Gastroesophageal sphincter (tissue), 4 donors: ENCODE results near the gene ACAA1. TPM values are rescaled to one million over a fixed set of nuclear protein-coding genes. Genes with fewer than 3 reads are reported as not detected.
A peak's percentile ranks its signal among the peaks of the same experiment; 100 is the strongest.

Source experiments
- ATAC-seq: fragments of 150-250 bp; one replicate; pipeline ENCODE4 v1.9.1; 2016; ENCODE audit warnings: mild to moderate bottlenecking, moderate library complexity
- H3K27ac ChIP-seq, 4 donors: fragments of 200-600 bp; sonication (generic) in 3 of 4; 1 replicate in 3 of 4; 2 replicates in 1 of 4; pipeline ENCODE4 v1.5.1; 2016 to 2019
- H3K27me3 ChIP-seq: fragments of 200-600 bp; sonication (generic); one replicate; pipeline ENCODE4 v1.5.1; 2019
- H3K36me3 ChIP-seq, 2 donors: fragments of 200-600 bp; sonication (generic); one replicate each; pipeline ENCODE4 v1.5.1; 2019; ENCODE audit warnings: control low read depth in 1 of 2
- H3K4me1 ChIP-seq, 3 donors: fragments of 200-600 bp; sonication (generic); 1 replicate in 2 of 3; 2 replicates in 1 of 3; pipeline ENCODE4 v1.5.1; 2016 to 2019; ENCODE audit warnings: control low read depth in 2 of 3
- H3K4me3 ChIP-seq, 2 donors: fragments of 200-600 bp; sonication (generic); one replicate each; pipeline ENCODE4 v1.5.1; 2019; ENCODE audit warnings: mild to moderate bottlenecking in 1 of 2, moderate library complexity in 1 of 2
- H3K9me3 ChIP-seq, 3 donors: fragments of 200-600 bp; sonication (generic); one replicate each; pipeline ENCODE4 v1.5.1; 2017 to 2019; ENCODE audit warnings: control low read depth in 2 of 3
- CTCF ChIP-seq, 4 experiments: fragments of 200-600 bp in 2 of 4; fragments of 450-650 bp in 2 of 4; sonication (generic) in 1 of 4; IDR thresholded peaks; one replicate each; pipeline ENCODE4 v1.5.1; 2017 to 2019; ENCODE audit warnings: antibody characterized with exemption in 4 of 4, mild to moderate bottlenecking in 2 of 4, moderate library complexity in 2 of 4
- EP300 ChIP-seq: sonication (generic); formaldehyde crosslinking; IDR thresholded peaks from one replicate; pipeline ENCODE4 v1.6.1; 2017; ENCODE audit warnings: antibody characterized with exemption, mild to moderate bottlenecking
- POLR2A ChIP-seq, 2 donors: fragments of 450-650 bp; IDR thresholded peaks; one replicate each; pipeline ENCODE4 v1.6.1; 2017; ENCODE audit warnings: antibody characterized with exemption in 2 of 2, mild to moderate bottlenecking in 2 of 2, moderate library complexity in 1 of 2
- POLR2AphosphoS5 ChIP-seq: sonication (generic); formaldehyde crosslinking; IDR thresholded peaks from one replicate; pipeline ENCODE4 v1.6.1; 2017; ENCODE audit warnings: antibody characterized with exemption
- WGBS, 2 donors: methylation state at CpG; one replicate each; pipeline ENCODE4 v1.1.5; 2018; ENCODE audit warnings: low coverage in 1 of 2; 5-methylcytosine and 5-hydroxymethylcytosine counted together
- total RNA-seq, 4 donors: library from RNA; depleted of rRNA; stranded (reverse); fragments of >200 nt; gene quantifications; one replicate each; pipeline ENCODE4 v1.1.0, GENCODE V29; 2016

Gene ACAA1
- total RNA-seq, 4 donors from 2014 or later, result 28.3 to 46.6 (median 41.2) TPM

DNA sequence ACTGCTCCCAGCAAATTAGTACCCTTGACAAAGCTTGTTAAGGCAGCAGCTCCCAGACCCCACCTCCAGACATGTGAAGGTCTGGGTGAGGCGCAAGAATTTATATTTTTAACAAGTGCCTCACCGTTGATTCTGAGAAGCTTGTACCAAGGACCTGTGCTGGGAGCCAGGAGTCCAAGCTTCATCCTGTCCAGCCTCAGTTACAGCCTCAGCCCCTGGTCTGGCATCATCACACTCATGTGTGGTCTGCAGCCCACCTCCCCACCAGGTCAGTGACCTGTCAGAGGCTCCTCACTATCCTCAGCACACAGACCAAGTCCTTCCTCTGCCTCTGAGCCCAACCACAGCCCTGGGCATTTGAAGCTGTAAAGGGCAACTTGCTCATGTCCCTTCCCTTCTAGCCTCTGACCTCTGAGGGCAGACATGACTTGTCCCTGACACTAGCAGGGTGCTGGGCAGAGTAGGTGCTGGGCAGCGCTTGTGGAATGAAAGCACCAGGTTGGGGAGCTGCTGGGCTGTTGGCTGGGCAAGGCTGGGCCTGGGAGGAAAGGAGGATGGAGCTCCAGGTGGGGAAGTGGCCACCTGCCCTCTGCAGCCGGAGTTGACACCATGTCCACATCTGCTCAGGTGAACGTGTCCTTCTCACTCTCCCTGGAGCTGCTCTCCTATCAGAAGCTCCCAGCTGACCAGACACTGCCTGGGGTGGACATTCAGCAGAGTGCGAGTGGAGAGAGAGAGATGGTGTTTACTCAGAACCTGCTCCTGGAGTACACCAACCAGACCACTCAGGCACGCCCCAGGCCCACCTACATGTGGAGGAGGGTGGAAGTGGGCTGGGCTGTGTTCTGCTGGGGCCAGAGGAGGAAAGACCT, 16.9 kb downstream of the ACAA1 start:
- H3K4me1 ChIP-seq, result no peaks in the 10 kb centered on the region
- no peaks in the 10 kb centered on the region for H3K27me3 ChIP-seq
- peaks cover 0 to 57% of the 10 kb centered on the region in 2 donors for H3K36me3 ChIP-seq
- H3K27ac ChIP-seq, result no peak overlapping the region
- WGBS, 2 donors, result 100% methylated on average over 2 of the region's 7 CpGs; no CpG with 5 or more reads in 1 of the 2 donors
- no peaks in the 10 kb centered on the region for H3K9me3 ChIP-seq
- TF ChIP-seq POLR2A (IDR thresholded peaks at IDR 0.05), result no peak
- no peak overlapping the region for H3K4me3 ChIP-seq
- no peak for ATAC-seq

- Histone ChIP-seq H3K27ac (no peak overlapping the region), H3K4me1 (no peaks in the 10 kb centered on the region), H3K4me3 (no peak overlapping the region), H3K36me3 (peaks cover 0 to 49% of the 10 kb centered on the region in 2 donors), H3K27me3 (no peaks in the 10 kb centered on the region), H3K9me3 (no peaks in the 10 kb centered on the region)
- ATAC-seq, result no peak
- WGBS, 2 donors, result 100% methylated on average over 1 of the region's 1 CpG
- TF ChIP-seq POLR2A (IDR thresholded peaks at IDR 0.05) (no peak), CTCF (IDR thresholded peaks at IDR 0.05) (no peak), EP300 (no peak), POLR2AphosphoS5 (no peak)
Measured at GRCh38 chr3:38119248-38119544, 17.7 kb downstream of the ACAA1 start.

DNA sequence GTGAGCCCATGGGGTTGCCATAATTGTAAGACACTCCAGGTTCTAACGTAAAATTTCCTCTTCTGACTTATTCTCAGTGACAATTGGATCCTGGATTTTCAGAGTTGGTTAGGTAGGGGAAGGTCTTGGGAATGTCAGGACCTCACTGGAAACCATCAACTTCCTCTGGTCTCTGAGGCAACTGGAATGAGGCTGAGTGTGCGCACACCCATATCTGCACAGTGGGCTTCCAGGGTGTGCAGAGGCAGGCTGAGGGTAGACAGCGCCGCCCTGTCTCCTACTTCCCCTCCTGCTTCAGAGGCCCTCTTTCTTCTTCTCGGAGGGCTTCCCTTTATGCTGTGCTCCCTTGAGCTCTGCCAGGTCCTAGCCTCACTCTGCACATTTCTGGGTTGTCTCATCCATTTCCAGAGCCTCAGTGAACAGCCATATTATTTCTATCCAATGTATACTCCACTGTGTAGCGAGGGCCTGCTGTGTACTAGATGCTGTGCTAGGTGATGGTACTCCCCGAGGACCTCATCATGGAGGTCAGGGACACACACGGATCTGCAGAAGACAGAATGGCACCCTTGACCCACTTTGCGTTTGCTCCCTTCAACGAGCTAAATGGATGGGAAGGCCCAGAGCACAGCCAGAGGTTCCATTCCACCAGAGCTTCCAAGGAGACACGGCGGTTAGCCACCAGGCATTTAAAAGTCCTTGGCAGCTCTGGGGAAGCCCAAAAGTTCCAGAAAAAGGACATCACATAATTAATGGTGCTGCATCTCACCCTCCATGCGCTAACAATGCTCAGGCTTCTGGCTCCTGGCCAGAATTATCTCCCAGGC, 18.3 kb downstream of the ACAA1 start:
- ATAC-seq, result no peak
- no peak overlapping the region for H3K4me3 ChIP-seq
- H3K27me3 ChIP-seq, result no peaks in the 10 kb centered on the region
- WGBS, 2 donors, result 80 to 82% methylated on average over 6 to 9 of the region's 13 CpGs
- no peak overlapping the region for H3K27ac ChIP-seq
- TF ChIP-seq POLR2A (IDR thresholded peaks at IDR 0.05), result no peak
- no peak for TF ChIP-seq CTCF (IDR thresholded peaks at IDR 0.05)
- no peak for TF ChIP-seq EP300
- no peak for TF ChIP-seq POLR2AphosphoS5
- H3K4me1 ChIP-seq, result no peaks in the 10 kb centered on the region
- peaks cover 0 to 43% of the 10 kb centered on the region in 2 donors for H3K36me3 ChIP-seq
- H3K9me3 ChIP-seq, result no peaks in the 10 kb centered on the region

- peak; percentile 60 for ATAC-seq
- Histone ChIP-seq H3K9me3 (no peaks in the 10 kb centered on the region), H3K27me3 (no peaks in the 10 kb centered on the region), H3K4me3 (no peak overlapping the region), H3K36me3 (peaks cover 0 to 35% of the 10 kb centered on the region in 2 donors), H3K27ac (no peak overlapping the region), H3K4me1 (no peaks in the 10 kb centered on the region)
- 51% methylated on average over 9 of the region's 11 CpGs; no CpG with 5 or more reads in 1 of the 2 donors for WGBS, 2 donors
- TF ChIP-seq EP300, result no peak
- TF ChIP-seq CTCF (IDR thresholded peaks at IDR 0.05), result peak in 3 of 4 experiments; percentile 66 to 73 (median 66)
- TF ChIP-seq POLR2AphosphoS5, result no peak
- no peak for TF ChIP-seq POLR2A (IDR thresholded peaks at IDR 0.05)
Measured at GRCh38 chr3:38117748-38118420, 19.0 kb downstream of the ACAA1 start.

DNA sequence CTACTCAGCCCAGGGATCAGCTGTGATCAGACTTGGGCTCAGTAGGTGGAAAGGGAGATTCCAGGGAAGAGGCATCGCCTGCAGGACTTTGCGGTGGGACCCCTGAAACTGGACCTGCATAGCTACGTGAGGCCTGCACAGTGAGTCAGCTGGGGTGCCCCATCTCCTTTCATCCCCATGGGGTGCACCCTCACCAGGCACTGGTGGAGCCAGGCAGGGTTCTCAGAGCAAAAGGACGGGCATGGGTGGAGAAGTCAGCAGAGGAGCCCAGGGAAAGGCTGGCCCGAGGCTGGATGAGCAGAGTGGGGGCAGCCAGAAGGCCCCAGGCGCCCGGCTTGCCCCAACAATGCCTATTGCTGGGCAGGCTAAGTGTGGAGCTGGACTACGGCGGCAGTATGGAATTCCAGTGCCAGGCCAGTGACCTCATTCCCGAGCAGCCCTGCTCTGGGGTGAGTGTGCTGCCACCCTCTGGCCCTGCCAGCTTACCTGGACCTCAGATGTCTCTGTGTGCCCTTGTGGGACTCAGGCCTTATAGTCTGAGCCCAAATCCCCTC, 19.7 kb downstream of the ACAA1 start:
- Histone ChIP-seq H3K36me3 (peaks cover 0 to 29% of the 10 kb centered on the region in 2 donors), H3K27ac (no peak overlapping the region), H3K4me1 (no peaks in the 10 kb centered on the region), H3K4me3 (no peak overlapping the region), H3K9me3 (no peaks in the 10 kb centered on the region), H3K27me3 (no peaks in the 10 kb centered on the region)
- ATAC-seq, result no peak
- no peak for TF ChIP-seq CTCF (IDR thresholded peaks at IDR 0.05)
- no peak for TF ChIP-seq POLR2AphosphoS5
- TF ChIP-seq EP300, result no peak
- no peak for TF ChIP-seq POLR2A (IDR thresholded peaks at IDR 0.05)
- 65 to 80% methylated on average over 1 to 4 of the region's 10 CpGs for WGBS, 2 donors
